Neural cell (in vitro differentiated cells): ENCODE measurements around the gene CHAF1B. TPM values are rescaled to one million over a fixed set of nuclear protein-coding genes. Genes with fewer than 3 reads are reported as not detected.

Experiments used
- H2AFZ ChIP-seq: fragments of 200-600, 300-800 bp; sonication (generic), shearing (Covaris generic); 2 replicates; pipeline ENCODE4 v1.6.0; 2014; ENCODE audit warnings: low read depth, mild to moderate bottlenecking, antibody characterized with exemption, low read length, moderate library complexity
- H3F3A ChIP-seq: fragments of 200-600 bp; shearing (Covaris generic); 2 replicates; pipeline ENCODE4 v1.6.1; 2016; ENCODE audit warnings: mild to moderate bottlenecking, moderate library complexity, mixed read lengths, antibody characterized with exemption, low read length; ENCODE audit not compliant: insufficient read depth, poor library complexity, severe bottlenecking
- H3K27ac ChIP-seq: fragments of 200-600, 300-800 bp; sonication (generic), shearing (Covaris generic); 2 replicates; pipeline ENCODE4 v1.5.1; 2014; ENCODE audit warnings: mild to moderate bottlenecking, low read length, moderate library complexity
- H3K27me3 ChIP-seq: fragments of 300-800, 200-600 bp; sonication (generic), shearing (Covaris generic); 2 replicates; pipeline ENCODE4 v1.6.0; 2014; ENCODE audit warnings: mild to moderate bottlenecking, low read depth, low read length, moderate library complexity; ENCODE audit not compliant: insufficient read depth
- H3K36me3 ChIP-seq: fragments of 300-800, 200-600 bp; sonication (generic), shearing (Covaris generic); 2 replicates; pipeline ENCODE4 v1.5.1; 2014; ENCODE audit warnings: mild to moderate bottlenecking, antibody characterized with exemption, low read length, moderate library complexity; ENCODE audit not compliant: insufficient read depth
- H3K4me2 ChIP-seq: fragments of 300-800, 200-600 bp; sonication (generic), shearing (Covaris generic); 2 replicates; pipeline ENCODE4 v1.6.0; 2014; ENCODE audit warnings: mild to moderate bottlenecking, low read length
- H3K4me3 ChIP-seq: fragments of 300-800, 200-600 bp; sonication (generic), shearing (Covaris generic); 2 replicates; pipeline ENCODE4 v1.5.1; 2014; ENCODE audit warnings: mild to moderate bottlenecking, low read length, moderate library complexity
- H3K79me2 ChIP-seq: fragments of 200-600 bp; shearing (Covaris generic); replicated peaks from 2 replicates; pipeline ENCODE4 v1.6.0; 2014; ENCODE audit warnings: mild to moderate bottlenecking, low read length, moderate library complexity; ENCODE audit not compliant: insufficient read depth
- H3K9ac ChIP-seq: fragments of 300-800, 200-600 bp; sonication (generic), shearing (Covaris generic); 2 replicates; pipeline ENCODE4 v1.6.1; 2016; ENCODE audit warnings: mild to moderate bottlenecking, low read length, mixed read lengths
- H3K9me2 ChIP-seq: fragments of 200-600 bp; shearing (Covaris generic); 2 replicates; pipeline ENCODE4 v1.6.1; 2016; ENCODE audit warnings: mild to moderate bottlenecking, low read length, mixed read lengths; ENCODE audit not compliant: insufficient read depth
- H3K9me3 ChIP-seq: fragments of 200-600, 300-800 bp; sonication (generic), shearing (Covaris generic); 2 replicates; pipeline ENCODE4 v1.6.1; 2016; ENCODE audit warnings: mild to moderate bottlenecking, mixed run types, low read length, moderate library complexity, mixed read lengths
- H4K20me1 ChIP-seq: fragments of 200-600 bp; shearing (Covaris generic); 2 replicates; pipeline ENCODE4 v1.6.1; 2016; ENCODE audit warnings: mild to moderate bottlenecking, mixed run types; ENCODE audit not compliant: insufficient read depth
- EP300 ChIP-seq: fragments of 450-650 bp; conservative IDR thresholded peaks from 2 replicates; pipeline ENCODE4 v1.6.1; 2014; ENCODE audit warnings: antibody characterized with exemption, mild to moderate bottlenecking, moderate library complexity; ENCODE audit not compliant: poor library complexity, severe bottlenecking
- EZH2 ChIP-seq: fragments of 200-600, 300-800 bp; shearing (Covaris generic), sonication (generic); IDR thresholded peaks from 2 replicates; pipeline ENCODE4 v1.6.1; 2014; ENCODE audit warnings: antibody characterized with exemption, low read length, borderline replicate concordance, mild to moderate bottlenecking; ENCODE audit not compliant: insufficient read depth, poor library complexity, severe bottlenecking
- MXI1 ChIP-seq: fragments of 450-650 bp; conservative IDR thresholded peaks from 2 replicates; pipeline ENCODE4 v1.6.1; 2014; ENCODE audit warnings: antibody characterized with exemption, mild to moderate bottlenecking; ENCODE audit not compliant: poor library complexity, severe bottlenecking
- POLR2AphosphoS5 ChIP-seq: IDR thresholded peaks from 2 replicates; pipeline ENCODE4 v1.6.1; 2012
- RAD21 ChIP-seq: fragments of 450-650 bp; conservative IDR thresholded peaks from 2 replicates; pipeline ENCODE4 v1.6.1; 2014; ENCODE audit warnings: antibody characterized with exemption, mild to moderate bottlenecking, moderate library complexity
- REST ChIP-seq: IDR thresholded peaks from 2 replicates; pipeline ENCODE4 v1.6.1; 2012; ENCODE audit warnings: borderline replicate concordance
- SMC3 ChIP-seq: fragments of 450-650 bp; conservative IDR thresholded peaks from 2 replicates; pipeline ENCODE4 v1.6.1; 2014; ENCODE audit warnings: antibody characterized with exemption, mild to moderate bottlenecking, moderate library complexity; ENCODE audit not compliant: poor library complexity
- TAF1 ChIP-seq: IDR thresholded peaks from 2 replicates; pipeline ENCODE4 v1.6.1; 2012; ENCODE audit warnings: low read depth
- polyA plus RNA-seq: library from polyadenylated mRNA; depleted of rRNA; stranded (reverse); fragments of >200 nt; gene quantifications from 2 replicates; pipeline ENCODE4 v1.2.3, GENCODE V29; 2014
- TF ChIP-seq, protein P1 (sequence below): fragments of 450-650 bp; IDR thresholded peaks from 2 replicates; pipeline ENCODE4 v1.5.1; 2014; ENCODE audit warnings: antibody characterized with exemption, mild to moderate bottlenecking, moderate library complexity; ENCODE audit not compliant: poor library complexity, severe bottlenecking

The CHAF1B gene
- polyA plus RNA-seq, 1 donor from 2014 or later: 0.72 TPM

- H3K4me3 ChIP-seq: no peak overlapping the region
- no peaks in the 10 kb centered on the region for H3K9me3 ChIP-seq
- H3K4me2 ChIP-seq: no peak overlapping the region
- H3F3A ChIP-seq: no peaks in the 10 kb centered on the region
- no peak overlapping the region for H2AFZ ChIP-seq
- no peaks in the 10 kb centered on the region for H3K79me2 ChIP-seq
- no peak overlapping the region for H3K9ac ChIP-seq
- no peak overlapping the region for H3K27ac ChIP-seq
- H4K20me1 ChIP-seq: no peaks in the 10 kb centered on the region
- TF ChIP-seq POLR2AphosphoS5 (no peak), EP300 (no peak), RAD21 (no peak), TAF1 (no peak), SMC3 (no peak), MXI1 (no peak), REST (no peak), EZH2 (no peak)
- TF ChIP-seq, protein P1, sequence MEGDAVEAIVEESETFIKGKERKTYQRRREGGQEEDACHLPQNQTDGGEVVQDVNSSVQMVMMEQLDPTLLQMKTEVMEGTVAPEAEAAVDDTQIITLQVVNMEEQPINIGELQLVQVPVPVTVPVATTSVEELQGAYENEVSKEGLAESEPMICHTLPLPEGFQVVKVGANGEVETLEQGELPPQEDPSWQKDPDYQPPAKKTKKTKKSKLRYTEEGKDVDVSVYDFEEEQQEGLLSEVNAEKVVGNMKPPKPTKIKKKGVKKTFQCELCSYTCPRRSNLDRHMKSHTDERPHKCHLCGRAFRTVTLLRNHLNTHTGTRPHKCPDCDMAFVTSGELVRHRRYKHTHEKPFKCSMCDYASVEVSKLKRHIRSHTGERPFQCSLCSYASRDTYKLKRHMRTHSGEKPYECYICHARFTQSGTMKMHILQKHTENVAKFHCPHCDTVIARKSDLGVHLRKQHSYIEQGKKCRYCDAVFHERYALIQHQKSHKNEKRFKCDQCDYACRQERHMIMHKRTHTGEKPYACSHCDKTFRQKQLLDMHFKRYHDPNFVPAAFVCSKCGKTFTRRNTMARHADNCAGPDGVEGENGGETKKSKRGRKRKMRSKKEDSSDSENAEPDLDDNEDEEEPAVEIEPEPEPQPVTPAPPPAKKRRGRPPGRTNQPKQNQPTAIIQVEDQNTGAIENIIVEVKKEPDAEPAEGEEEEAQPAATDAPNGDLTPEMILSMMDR: no peak
- H3K36me3 ChIP-seq: no peaks in the 10 kb centered on the region
- H3K27me3 ChIP-seq: no peaks in the 10 kb centered on the region
- no peaks in the 10 kb centered on the region for H3K9me2 ChIP-seq
Measured at GRCh38 chr21:36446301-36446700, 61.1 kb downstream of the CHAF1B start.

- Histone ChIP-seq H3K9me3 (no peaks in the 10 kb centered on the region), H3K27me3 (no peaks in the 10 kb centered on the region), H3K4me3 (no peak overlapping the region), H4K20me1 (no peaks in the 10 kb centered on the region), H3K27ac (no peak overlapping the region), H2AFZ (no peak overlapping the region), H3K36me3 (no peaks in the 10 kb centered on the region), H3K9me2 (no peaks in the 10 kb centered on the region), H3K4me2 (no peak overlapping the region), H3K79me2 (no peaks in the 10 kb centered on the region), H3K9ac (no peak overlapping the region), H3F3A (no peaks in the 10 kb centered on the region)
- TF ChIP-seq REST (no peak), TAF1 (no peak)
Measured at GRCh38 chr21:36450511-36450910, 65.3 kb downstream of the CHAF1B start.
